GM18951 (cell line): ENCODE results near the gene OSBPL6.

ENCODE experiments used
- POLR2A ChIP-seq: IDR thresholded peaks from 4 replicates; pipeline ENCODE4 v1.6.1; 2011; ENCODE audit warnings: mild to moderate bottlenecking; ENCODE audit not compliant: insufficient read length, insufficient read depth; ENCODE audit errors: extremely low read depth
- in situ Hi-C: fragments of 300-500 bp; cut with MboI; formaldehyde crosslinking; loops from one replicate; pipeline ENCODE4 v1.12.0; 2022; ENCODE audit warnings: low sequenced_read_pairs, mixed read lengths, inconsistent platforms; ENCODE audit not compliant: unreplicated experiment

The OSBPL6 gene

GRCh38 chr2:178238750-178239149 is 44.4 kb downstream of the OSBPL6 start:
- in situ Hi-C loops: no loop called here
- TF ChIP-seq POLR2A: no peak

GRCh38 chr2:178241844-178242551 is 47.7 kb downstream of the OSBPL6 start:
- TF ChIP-seq POLR2A: no peak
- in situ Hi-C loops: no loop called here

DNA sequence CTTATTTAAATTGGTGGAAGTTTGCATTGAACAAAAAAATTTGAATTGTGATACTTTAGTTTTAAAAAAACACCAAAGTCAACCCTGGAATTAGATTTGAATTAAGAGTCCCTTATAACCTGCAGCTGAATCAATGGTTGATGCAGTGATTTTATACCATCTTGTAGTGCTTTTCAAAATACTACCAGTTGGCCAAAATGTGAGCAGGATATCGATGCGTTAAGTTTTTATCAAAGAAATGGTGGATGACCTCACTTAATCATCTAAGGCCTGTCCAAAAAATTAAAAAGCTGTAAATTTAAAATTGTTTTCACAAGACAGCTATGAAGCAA is 48.2 kb downstream of the OSBPL6 start:
- in situ Hi-C loops: no loop called here
- TF ChIP-seq POLR2A: no peak

DNA sequence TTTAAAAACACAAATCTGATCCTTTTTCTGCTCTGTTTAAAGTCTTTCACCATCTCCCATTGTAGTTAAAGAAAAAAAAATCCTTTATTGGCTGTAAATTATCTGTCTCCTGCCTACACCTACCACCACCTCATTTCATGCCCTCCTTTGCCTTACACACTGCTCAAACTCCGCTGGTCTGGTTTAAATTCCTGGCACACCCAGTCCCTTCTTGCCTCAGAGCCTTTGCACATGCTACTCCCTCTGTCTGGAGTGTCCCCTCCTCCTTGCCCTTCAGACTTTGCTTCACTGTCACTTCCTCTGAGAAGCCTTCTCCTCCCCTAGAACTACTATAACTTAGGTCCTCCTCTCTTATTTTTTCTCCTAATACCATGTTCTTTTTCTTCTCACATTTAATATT is 49.6 kb downstream of the OSBPL6 start:
- in situ Hi-C loops: no loop called here

DNA sequence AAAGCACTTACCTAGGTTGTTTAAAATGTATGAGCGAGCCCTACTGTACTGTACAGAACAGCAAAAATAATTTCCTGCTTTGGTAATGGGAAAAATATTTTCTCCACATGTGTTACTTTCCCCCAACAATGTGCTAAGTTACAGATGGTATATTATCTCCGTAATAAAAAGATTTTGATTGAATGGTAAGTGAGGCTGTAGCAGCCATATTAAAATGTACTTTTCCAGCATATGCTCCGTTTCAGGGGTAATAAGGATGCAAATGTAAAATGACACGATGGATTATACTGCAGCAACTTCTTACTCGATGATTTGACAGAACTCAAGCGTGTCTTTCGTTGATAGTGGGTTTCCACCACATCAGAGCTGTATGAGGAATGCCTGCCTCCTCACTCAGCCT is 50.5 kb downstream of the OSBPL6 start:
- TF ChIP-seq POLR2A: no peak
- in situ Hi-C loops: no loop called here

More for the DNA sequence above, 49.6 kb downstream of the OSBPL6 start:
- no peak for TF ChIP-seq POLR2A

DNA sequence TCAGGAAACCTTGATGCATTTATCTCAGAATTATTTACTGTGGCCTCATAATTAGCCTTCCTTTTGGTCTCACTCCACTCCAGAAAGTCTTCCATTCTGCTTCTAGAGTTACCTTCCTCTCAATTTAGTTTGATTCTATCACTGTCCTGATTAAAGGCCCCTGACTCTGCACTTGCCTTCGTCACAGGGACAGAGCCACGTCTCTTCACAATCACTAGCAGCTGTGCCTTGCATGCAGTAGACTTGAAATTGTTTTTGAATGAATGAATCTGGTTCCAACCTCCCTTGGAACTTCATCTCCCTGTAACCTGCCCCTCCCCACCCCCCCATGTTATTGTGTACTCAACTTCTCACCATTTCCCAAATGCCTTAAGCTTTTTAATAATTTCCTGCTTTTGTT is 52.4 kb downstream of the OSBPL6 start:
- no peak for TF ChIP-seq POLR2A
- in situ Hi-C loops: no loop called here

GRCh38 chr2:178247250-178247649 is 52.9 kb downstream of the OSBPL6 start:
- no peak for TF ChIP-seq POLR2A
- in situ Hi-C loops: no loop called here

GRCh38 chr2:178250429-178250828 is 56.1 kb downstream of the OSBPL6 start:
- TF ChIP-seq POLR2A: no peak

GRCh38 chr2:178251151-178251955 is 57.0 kb downstream of the OSBPL6 start:
- in situ Hi-C loops: no loop called here
- TF ChIP-seq POLR2A: no peak

More at GRCh38 chr2:178250429-178250828, 56.1 kb downstream of the OSBPL6 start:
- in situ Hi-C loops: no loop called here

- TF ChIP-seq POLR2A: no peak
- in situ Hi-C loops: no loop called here
These were observed 62.2 kb downstream of the OSBPL6 start for GRCh38 chr2:178256382-178257042.

DNA sequence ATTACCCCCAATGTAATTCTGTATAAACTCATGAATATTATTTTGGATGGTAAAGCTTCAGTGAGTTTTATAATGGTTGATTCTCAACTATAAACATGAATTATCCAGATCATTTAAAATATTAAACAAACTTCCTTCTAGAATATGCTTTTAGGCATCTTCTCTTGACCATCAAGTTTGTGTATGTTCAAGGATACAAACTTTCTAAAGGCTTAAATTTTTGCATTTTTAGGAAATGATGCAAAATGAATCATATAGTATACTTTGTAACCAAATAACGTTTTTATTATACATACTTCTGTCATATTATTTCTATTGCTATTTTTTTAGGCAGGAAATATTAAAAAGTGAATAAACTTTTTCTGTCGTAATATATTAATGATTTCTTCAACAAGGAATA is 62.8 kb downstream of the OSBPL6 start:
- no peak for TF ChIP-seq POLR2A
- in situ Hi-C loops: no loop called here

GRCh38 chr2:178258916-178259315 is 64.6 kb downstream of the OSBPL6 start:
- no peak for TF ChIP-seq POLR2A
- in situ Hi-C loops: no loop called here

DNA sequence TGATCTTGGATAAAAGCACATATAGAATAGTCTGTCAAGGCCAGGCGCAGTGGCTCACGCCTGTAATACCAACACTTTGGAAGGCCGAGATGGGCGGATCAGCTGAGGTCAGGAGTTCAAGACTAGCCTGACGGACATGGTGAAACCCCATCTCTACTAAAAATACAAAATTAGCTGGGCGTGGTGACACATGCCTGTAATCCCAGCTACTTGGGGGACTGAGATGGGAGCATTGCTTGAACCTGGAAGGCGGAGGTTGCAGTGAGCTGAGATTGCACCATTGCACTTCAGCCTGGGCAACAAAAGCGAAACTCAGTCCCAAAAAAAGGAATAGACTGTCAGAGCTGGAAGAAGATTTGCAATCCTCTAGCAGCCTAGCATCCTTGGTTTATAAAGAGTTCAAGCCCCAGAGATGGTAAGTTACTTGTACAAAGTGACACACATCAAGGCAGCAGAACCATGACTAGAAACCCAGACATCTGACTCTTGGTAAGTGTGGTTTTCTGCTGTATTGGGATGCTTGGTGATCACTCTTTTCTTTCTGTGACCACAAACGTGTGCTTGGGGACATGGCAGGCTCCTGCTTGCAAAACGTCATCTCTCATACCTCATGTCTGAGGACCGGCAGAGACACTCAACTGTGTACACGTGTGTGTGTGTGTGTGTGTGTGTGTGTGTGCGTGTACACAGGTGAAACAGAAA is 69.0 kb downstream of the OSBPL6 start:
- TF ChIP-seq POLR2A: no peak
- in situ Hi-C loops: no loop called here
